Keratinocyte (primary cell): ENCODE data around the gene ZNF839. TPM values are rescaled to one million over a fixed set of nuclear protein-coding genes. Genes with fewer than 3 reads are reported as not detected.

Experiments used
- DNase-seq: peaks from one replicate; pipeline ENCODE4 v3.0.0-alpha.2; 2011; ENCODE audit warnings: low read depth, missing footprints, low spot score
- FAIRE-seq: peaks from 2 replicates; lab custom pipeline; 2011; peaks lifted over from hg19 to GRCh38; lab: Jason Lieb, UNC
- H2AFZ ChIP-seq: 2 replicates; pipeline ENCODE4 v1.6.0; 2012; ENCODE audit warnings: low read length, control low read depth, inconsistent platforms; ENCODE audit not compliant: control insufficient read depth
- H3K27ac ChIP-seq: 2 replicates; pipeline ENCODE4 v1.5.1; 2011; ENCODE audit warnings: low read length; ENCODE audit not compliant: control insufficient read depth, insufficient read depth
- H3K27me3 ChIP-seq: 3 replicates; pipeline ENCODE4 v1.6.0; 2011; ENCODE audit warnings: low read length; ENCODE audit not compliant: control insufficient read depth, insufficient read depth; ENCODE audit errors: extremely low read depth
- H3K36me3 ChIP-seq, 2 experiments: 2 replicates in 1 of 2; 3 replicates in 1 of 2; pipeline ENCODE4 v1.5.1; 2011; ENCODE audit warnings: low read length in 2 of 2, mild to moderate bottlenecking in 1 of 2; ENCODE audit not compliant: control insufficient read depth in 2 of 2, insufficient read depth in 2 of 2; ENCODE audit errors: extremely low read depth in 1 of 2
- H3K4me1 ChIP-seq: 3 replicates; pipeline ENCODE4 v1.5.1; 2011; ENCODE audit warnings: low read length; ENCODE audit not compliant: control insufficient read depth, insufficient read depth; ENCODE audit errors: extremely low read depth
- H3K4me2 ChIP-seq: 3 replicates; pipeline ENCODE4 v1.6.0; 2011; ENCODE audit warnings: low read depth, low read length; ENCODE audit not compliant: control insufficient read depth, insufficient read depth; ENCODE audit errors: extremely low read depth
- H3K4me3 ChIP-seq, 3 experiments: fragments of 200-600 bp in 1 of 3; sonication (generic) in 1 of 3; 2 replicates in 2 of 3; 3 replicates in 1 of 3; pipeline ENCODE4 v1.5.1; 2011 to 2016; ENCODE audit warnings: low read length in 3 of 3, mild to moderate bottlenecking in 3 of 3, control low read depth in 2 of 3, inconsistent platforms in 1 of 3, low read depth in 1 of 3, mixed read lengths in 1 of 3, mixed run types in 1 of 3, moderate library complexity in 1 of 3; ENCODE audit not compliant: control insufficient read depth in 2 of 3, insufficient read depth in 2 of 3; ENCODE audit errors: extremely low read depth in 1 of 3
- H3K79me2 ChIP-seq: 2 replicates; pipeline ENCODE4 v1.6.0; 2012; ENCODE audit warnings: low read length; ENCODE audit not compliant: control insufficient read depth, insufficient read depth
- H3K9ac ChIP-seq: 3 replicates; pipeline ENCODE4 v1.6.0; 2011; ENCODE audit warnings: low read length; ENCODE audit not compliant: control insufficient read depth, insufficient read depth; ENCODE audit errors: extremely low read depth
- H3K9me1 ChIP-seq: 3 replicates; pipeline ENCODE4 v1.6.0; 2011; ENCODE audit warnings: low read length; ENCODE audit not compliant: control insufficient read depth, insufficient read depth; ENCODE audit errors: extremely low read depth
- H3K9me3 ChIP-seq: 2 replicates; pipeline ENCODE4 v1.5.1; 2012; ENCODE audit warnings: low read depth, low read length; ENCODE audit not compliant: control insufficient read depth
- H4K20me1 ChIP-seq: 3 replicates; pipeline ENCODE4 v1.6.0; 2011; ENCODE audit warnings: low read length; ENCODE audit not compliant: control insufficient read depth, insufficient read depth; ENCODE audit errors: extremely low read depth
- CTCF ChIP-seq, 3 experiments: IDR thresholded peaks in 1 of 3; conservative IDR thresholded peaks in 1 of 3; optimal IDR thresholded peaks in 1 of 3; 2 replicates in 2 of 3; 3 replicates in 1 of 3; pipeline versions ENCODE3 to v1.5.1; 2011; ENCODE audit warnings: low read length in 3 of 3, mild to moderate bottlenecking in 3 of 3, moderate library complexity in 2 of 3, control low read depth in 1 of 3, inconsistent platforms in 1 of 3; ENCODE audit not compliant: insufficient read depth in 2 of 3; ENCODE audit errors: extremely low read depth in 1 of 3
- EZH2 ChIP-seq: IDR thresholded peaks from one replicate; pipeline ENCODE4 v1.6.1; 2012; ENCODE audit warnings: inconsistent platforms, mild to moderate bottlenecking, low read length, moderate library complexity
- dilution Hi-C: fragments of 300-500 bp; cut with MboI; formaldehyde crosslinking; loops from one replicate; pipeline ENCODE4 v1.7.0; 2020; ENCODE audit warnings: low sequenced_read_pairs; ENCODE audit not compliant: extremely low pct_ligation_motif_present
- polyA plus RNA-seq, 5 experiments: library from polyadenylated mRNA; depleted of rRNA in 3 of 5; stranded (reverse) in 3 of 5; stranded (forward) in 1 of 5; unstranded in 1 of 5; fragments of >200 nt; gene quantifications; 1 replicate in 1 of 5; 2 replicates in 3 of 5; 3 replicates in 1 of 5; pipeline versions ENCODE4 v1.2.1 to v1.2.3, GENCODE V29; 2011 to 2012; ENCODE audit warnings: missing spikeins in 2 of 5, low read depth in 1 of 5, low replicate concordance in 1 of 5

The ZNF839 gene
- polyA plus RNA-seq, 1 donor (not counting 4 experiments of a cell fraction or from before 2014, with no cell fraction given) = 11.0 TPM

- TF ChIP-seq EZH2 (no peak), CTCF (optimal IDR thresholded peaks at IDR 0.05 in 1 of 3, IDR thresholded peaks at IDR 0.05 in 1 of 3, conservative IDR thresholded peaks at IDR 0.05 in 1 of 3; ENCODE audit: extremely low read depth in 1 of 3, insufficient read depth in 2 of 3, low read length in 3 of 3) (no peak)
- Histone ChIP-seq H3K27ac (no peak overlapping the region), H3K4me2 (no peak overlapping the region), H3K9me3 (no peaks in the 10 kb centered on the region), H4K20me1 (no peaks in the 10 kb centered on the region), H3K9me1 (no peaks in the 10 kb centered on the region), H3K4me3 (no peak overlapping the region), H3K9ac (no peak overlapping the region), H2AFZ (no peak overlapping the region), H3K4me1 (no peaks in the 10 kb centered on the region), H3K36me3 (peaks cover 17 to 20% of the 10 kb centered on the region in 2 experiments), H3K27me3 (no peaks in the 10 kb centered on the region), H3K79me2 (no peaks in the 10 kb centered on the region)
- dilution Hi-C loops = no loop called here
- FAIRE-seq (no peak), DNase-seq (no peak)
Measured at GRCh38 chr14:102344485-102344884, 24.9 kb downstream of the ZNF839 start.

- TF ChIP-seq EZH2 = no peak
- TF ChIP-seq CTCF (optimal IDR thresholded peaks at IDR 0.05 in 1 of 3, IDR thresholded peaks at IDR 0.05 in 1 of 3, conservative IDR thresholded peaks at IDR 0.05 in 1 of 3; ENCODE audit: extremely low read depth in 1 of 3, insufficient read depth in 2 of 3, low read length in 3 of 3) = no peak
- Histone ChIP-seq H3K36me3 (peaks cover 20% of the 10 kb centered on the region in 2 experiments), H3K9me1 (no peaks in the 10 kb centered on the region), H3K79me2 (no peaks in the 10 kb centered on the region), H3K9ac (no peak overlapping the region), H3K4me1 (no peaks in the 10 kb centered on the region), H2AFZ (no peak overlapping the region), H3K4me2 (no peak overlapping the region), H3K4me3 (no peak overlapping the region), H3K9me3 (no peaks in the 10 kb centered on the region), H3K27ac (no peak overlapping the region), H3K27me3 (no peaks in the 10 kb centered on the region), H4K20me1 (no peaks in the 10 kb centered on the region)
- FAIRE-seq = no peak
- DNase-seq = no peak
- dilution Hi-C loops = no loop called here
Measured at GRCh38 chr14:102345232-102345631, 25.7 kb downstream of the ZNF839 start.
